ENCODE data around the gene TMOD2. TPM values are rescaled to one million over a fixed set of nuclear protein-coding genes. Genes with fewer than 3 reads are reported as not detected.
A peak's percentile ranks its signal among the peaks of the same experiment; 100 is the strongest.
"Not testable (repeated sequence)": the region's sequence is repeated elsewhere in the genome, so short reads cannot be mapped to it uniquely, and the experiment has no call there.

The TMOD2 gene
- polyA plus RNA-seq, 3 donors = 4.6 to 4.9 (median 4.9) TPM

GRCh38 chr15:51759557-51760070 lies 8.2 kb downstream of the TMOD2 start:
- no peak for DNase-seq (ENCODE audit: extremely low read depth in 1 of 11, low read depth in 9 of 11, low spot score in 4 of 11)

DNA sequence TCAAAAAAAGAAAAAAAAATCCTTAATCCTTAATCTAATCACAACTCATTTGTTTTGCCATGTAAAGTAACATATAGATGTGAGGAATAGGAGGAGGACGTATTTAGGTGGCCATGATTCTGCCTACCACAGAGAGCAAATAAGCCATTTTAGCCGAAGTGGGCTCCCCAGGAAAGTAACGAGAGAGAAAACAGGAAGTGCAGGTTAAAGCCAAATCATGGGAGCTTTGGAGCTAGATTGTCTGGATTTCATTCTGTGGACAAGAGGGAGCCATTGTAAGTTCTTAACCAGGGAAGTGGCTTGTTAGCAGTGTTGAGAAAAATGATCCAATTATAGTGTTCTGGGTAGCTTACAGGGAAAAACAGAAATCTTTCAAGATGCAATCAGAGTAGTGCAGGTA lies 9.4 kb downstream of the TMOD2 start:
- DNase-seq (ENCODE audit: extremely low read depth in 1 of 11, low read depth in 9 of 11, low spot score in 4 of 11) = no peak

GRCh38 chr15:51765751-51766150 lies 14.4 kb downstream of the TMOD2 start:
- DNase-seq (ENCODE audit: extremely low read depth in 1 of 11, low read depth in 9 of 11, low spot score in 4 of 11) = no peak

- no peak for DNase-seq (ENCODE audit: extremely low read depth in 1 of 11, low read depth in 9 of 11, low spot score in 4 of 11)
Measured at GRCh38 chr15:51766341-51766740, 14.9 kb downstream of the TMOD2 start.

GRCh38 chr15:51768018-51768417 lies 16.6 kb downstream of the TMOD2 start:
- DNase-seq (ENCODE audit: extremely low read depth in 1 of 11, low read depth in 9 of 11, low spot score in 4 of 11) = no peak

GRCh38 chr15:51770902-51771301 lies 19.5 kb downstream of the TMOD2 start:
- no peak for DNase-seq (ENCODE audit: extremely low read depth in 1 of 11, low read depth in 9 of 11, low spot score in 4 of 11)

DNA sequence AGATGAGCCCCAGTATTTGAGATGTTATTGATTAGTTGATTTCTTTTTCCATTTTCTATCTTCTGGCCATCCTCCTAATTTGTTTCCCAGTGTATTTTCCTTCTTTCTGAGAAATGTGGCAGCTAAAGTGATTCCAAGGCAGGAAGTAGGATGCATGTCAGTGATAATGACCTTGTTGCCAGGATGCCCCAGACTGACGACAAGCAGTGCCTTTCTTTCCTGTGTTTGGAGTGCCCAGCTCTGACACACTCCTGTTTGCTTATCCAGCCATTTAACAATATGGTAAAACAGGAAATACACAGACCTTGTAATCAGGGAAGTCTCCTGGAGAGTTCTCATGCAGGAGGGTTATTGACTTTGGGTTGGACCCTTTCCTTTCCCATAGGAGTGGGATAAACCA lies 20.4 kb downstream of the TMOD2 start:
- DNase-seq (ENCODE audit: extremely low read depth in 1 of 11, low read depth in 9 of 11, low spot score in 4 of 11) = no peak

DNA sequence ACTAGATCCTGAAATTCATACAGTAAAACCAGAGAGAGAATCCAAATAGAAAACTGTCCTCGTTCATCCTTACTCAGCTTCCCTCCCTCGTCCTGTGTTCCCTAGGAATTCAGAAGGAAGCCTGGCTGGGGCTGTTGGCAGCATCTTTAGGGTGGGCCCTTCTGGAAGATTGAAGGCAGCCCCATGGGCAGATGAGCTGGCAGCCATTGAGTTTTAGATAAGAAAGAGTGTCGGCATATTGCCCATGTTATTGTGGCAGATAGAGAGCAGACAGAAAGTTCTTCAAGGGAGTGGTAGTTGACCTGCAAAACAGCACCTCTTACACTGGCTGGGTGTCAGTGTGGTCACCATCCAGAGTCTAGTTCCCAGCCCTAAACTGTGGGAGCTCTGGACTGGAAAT lies 23.5 kb downstream of the TMOD2 start:
- no peak for DNase-seq (ENCODE audit: extremely low read depth in 1 of 11, low read depth in 9 of 11, low spot score in 4 of 11)

DNA sequence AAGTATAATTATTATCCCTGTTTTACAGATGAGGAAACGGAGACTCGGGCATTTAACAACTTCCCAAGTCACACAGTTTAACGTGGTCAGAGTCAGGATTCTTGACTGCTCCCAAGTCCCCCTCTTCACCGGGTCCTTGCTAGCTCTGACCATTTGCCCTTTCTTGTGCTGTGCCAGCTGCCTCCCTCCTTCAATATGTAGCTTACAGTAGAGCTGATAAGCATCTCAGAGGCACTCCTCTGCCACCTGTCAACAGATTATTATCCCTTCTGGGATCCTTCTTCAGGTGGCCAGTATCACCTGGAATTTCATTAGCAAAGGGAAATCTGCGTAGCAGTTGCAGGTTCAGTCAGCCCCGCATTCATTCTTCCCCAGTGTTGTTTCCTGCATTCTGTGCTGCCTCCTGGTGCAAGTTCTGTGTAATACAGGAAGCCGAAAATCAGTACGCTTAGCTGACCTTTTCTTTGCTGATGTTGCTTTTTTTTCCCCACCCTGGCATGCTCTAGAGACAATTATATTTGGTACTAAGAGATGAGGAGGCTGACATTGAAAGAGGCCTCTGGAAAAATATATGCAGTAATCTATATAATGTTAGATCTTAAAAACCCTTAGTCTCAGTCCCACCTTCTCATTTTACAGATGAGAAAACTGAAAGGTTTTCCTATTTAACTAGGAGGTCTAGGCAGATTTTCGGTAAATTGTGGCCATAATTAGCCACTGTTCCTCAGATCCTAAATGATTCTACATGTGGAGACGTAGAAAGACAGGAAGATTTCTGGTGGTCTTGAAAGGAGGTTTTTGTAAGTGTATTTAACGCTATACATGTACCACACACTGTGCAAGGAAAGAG lies 24.8 kb downstream of the TMOD2 start:
- peak in 2 of 11 donors; percentile 19 to 26 for DNase-seq (ENCODE audit: extremely low read depth in 1 of 11, low read depth in 9 of 11, low spot score in 4 of 11)

DNA sequence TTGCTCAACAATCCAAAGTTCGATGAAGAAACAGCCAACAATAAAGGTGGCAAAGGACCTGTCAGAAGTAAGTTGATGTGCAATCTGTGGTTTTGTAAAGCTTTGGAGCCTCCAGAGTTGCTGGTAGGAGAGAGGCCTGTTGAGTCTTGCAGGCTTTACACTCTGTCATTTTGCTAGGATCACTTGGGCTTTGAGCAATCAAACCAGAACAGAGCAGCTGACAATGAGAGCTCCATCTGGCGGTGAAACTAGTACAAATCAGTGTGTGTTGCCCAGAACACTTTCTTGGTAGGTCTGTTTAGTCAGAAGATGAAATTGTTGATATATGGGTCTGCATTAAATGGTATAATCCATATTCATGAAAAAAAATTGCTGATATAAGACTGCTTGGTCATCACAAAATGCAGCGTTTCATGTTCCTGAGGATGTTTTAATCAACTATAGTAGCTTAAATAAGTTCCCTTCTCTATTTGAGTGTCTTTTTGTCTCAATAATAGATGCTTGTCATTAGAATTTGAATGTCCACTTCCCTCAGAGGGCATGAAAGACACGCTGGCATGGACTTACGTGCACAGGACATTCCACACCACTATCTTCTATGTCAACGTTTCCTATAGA lies 25.7 kb downstream of the TMOD2 start:
- DNase-seq (ENCODE audit: extremely low read depth in 1 of 11, low read depth in 9 of 11, low spot score in 4 of 11) = peak; percentile 40 to 78 (median 59)

DNA sequence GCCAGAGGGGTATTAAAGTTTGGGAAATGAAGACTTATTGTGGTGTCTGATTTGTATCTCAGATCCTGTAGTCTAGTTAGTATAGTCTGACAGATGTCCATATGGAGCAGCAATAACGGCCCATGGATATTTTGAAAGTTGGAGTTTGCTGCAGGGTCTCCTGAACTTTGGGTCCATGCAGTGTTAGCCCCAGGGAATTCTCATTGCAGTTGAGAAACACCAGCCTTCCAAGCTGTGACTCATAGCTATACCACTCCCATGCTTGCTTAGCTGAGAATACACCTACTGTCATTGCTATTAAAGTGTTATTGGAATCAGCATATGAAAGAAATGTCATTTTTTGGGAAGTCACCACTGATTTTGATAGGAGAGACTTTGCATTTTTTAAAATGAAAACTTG lies 29.2 kb downstream of the TMOD2 start:
- no peak for DNase-seq (ENCODE audit: extremely low read depth in 1 of 11, low read depth in 9 of 11, low spot score in 4 of 11)

GRCh38 chr15:51781506-51781905 lies 30.1 kb downstream of the TMOD2 start:
- DNase-seq (ENCODE audit: extremely low read depth in 1 of 11, low read depth in 9 of 11, low spot score in 4 of 11) = no peak

- DNase-seq (ENCODE audit: extremely low read depth in 1 of 11, low read depth in 9 of 11, low spot score in 4 of 11) = no peak
Measured at GRCh38 chr15:51782357-51782896, 31.0 kb downstream of the TMOD2 start.

GRCh38 chr15:51783967-51784366 lies 32.6 kb downstream of the TMOD2 start:
- DNase-seq (ENCODE audit: extremely low read depth in 1 of 11, low read depth in 9 of 11, low spot score in 4 of 11) = no peak

DNA sequence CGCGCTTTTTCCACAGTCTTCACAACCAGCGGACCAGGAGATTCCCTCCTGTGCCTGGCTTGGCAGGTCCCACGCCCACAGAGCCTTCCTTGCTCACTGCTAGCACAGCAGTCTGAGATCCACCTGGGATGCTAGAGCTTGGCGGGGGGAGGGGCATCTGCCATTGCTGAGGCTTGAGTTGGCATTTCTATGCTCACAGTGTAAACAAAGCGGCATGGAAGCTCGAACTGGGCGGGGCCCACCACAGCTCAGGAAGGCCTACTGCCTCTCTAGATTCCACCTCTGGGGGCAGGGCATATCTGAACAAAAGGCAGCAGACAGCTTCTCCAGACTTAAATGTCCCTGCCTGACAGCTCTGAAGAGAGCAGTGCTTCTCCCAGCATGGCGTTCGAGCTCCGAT lies 35.7 kb downstream of the TMOD2 start:
- DNase-seq (ENCODE audit: extremely low read depth in 1 of 11, low read depth in 9 of 11, low spot score in 4 of 11) = not testable (repeated sequence)

DNA sequence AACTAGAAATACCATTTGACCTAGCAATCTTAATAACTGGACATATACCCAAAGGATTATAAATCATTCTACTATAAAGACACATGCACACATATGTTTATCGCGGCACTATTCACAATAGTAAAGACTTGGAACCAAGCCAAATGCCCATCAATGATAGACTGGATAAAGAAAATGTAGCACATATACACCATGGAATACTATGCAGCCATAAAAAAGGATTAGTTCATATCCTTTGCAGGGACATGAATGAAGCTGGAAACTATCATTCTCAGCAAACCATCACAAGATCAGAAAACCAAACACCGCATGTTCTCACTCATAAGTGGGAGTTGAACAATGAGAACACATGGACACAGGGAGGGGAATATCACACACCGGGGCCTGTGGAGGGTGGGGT lies 41.1 kb downstream of the TMOD2 start:
- not testable (repeated sequence) for DNase-seq (ENCODE audit: extremely low read depth in 1 of 11, low read depth in 9 of 11, low spot score in 4 of 11)

DNA sequence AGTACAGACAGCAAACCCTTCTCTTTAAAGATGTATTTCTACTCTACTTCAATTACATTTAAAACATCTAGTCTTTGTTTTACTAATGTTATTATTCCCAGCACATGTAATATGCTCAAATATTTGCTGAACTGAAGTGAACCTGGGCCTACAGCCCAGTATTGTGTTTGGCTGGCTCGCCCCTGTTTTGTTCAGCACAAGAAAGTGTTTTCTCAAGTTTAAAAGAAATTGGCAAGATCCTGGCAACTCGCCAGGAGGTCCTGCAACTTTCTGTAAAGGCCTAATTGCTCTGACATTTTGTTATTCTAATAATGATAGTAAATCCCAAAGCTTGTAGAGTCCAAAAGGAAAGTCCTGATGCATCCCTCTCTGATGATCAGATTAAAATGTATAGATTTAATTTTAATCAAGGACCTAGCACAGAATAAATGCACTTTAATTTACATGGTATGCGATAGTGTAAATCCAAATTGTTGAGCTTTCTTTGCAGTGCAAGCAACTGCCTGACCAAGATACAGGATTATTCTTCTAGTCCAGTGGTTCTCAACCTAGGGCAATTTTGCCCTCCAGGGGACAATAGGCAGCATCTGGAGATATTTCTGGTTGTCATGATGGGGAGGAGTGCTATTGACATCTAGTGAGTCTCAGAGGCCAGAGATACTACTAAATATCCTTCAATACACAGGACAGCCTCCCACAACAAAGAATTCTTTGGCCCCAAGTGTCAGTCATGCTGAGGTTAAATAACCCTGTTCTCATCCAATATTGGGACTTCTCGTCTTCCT lies 42.3 kb downstream of the TMOD2 start:
- DNase-seq (ENCODE audit: extremely low read depth in 1 of 11, low read depth in 9 of 11, low spot score in 4 of 11) = peak in 2 of 11 donors; percentile 9 to 38

GRCh38 chr15:51796847-51797401 lies 45.5 kb downstream of the TMOD2 start:
- DNase-seq (ENCODE audit: extremely low read depth in 1 of 11, low read depth in 9 of 11, low spot score in 4 of 11) = no peak

- no peak for DNase-seq (ENCODE audit: extremely low read depth in 1 of 11, low read depth in 9 of 11, low spot score in 4 of 11)
Measured at GRCh38 chr15:51798281-51798680, 46.9 kb downstream of the TMOD2 start.

All from renal cortex interstitium (tissue), 11 donors.